ENCODE data around the gene ARHGAP10.

Gene ARHGAP10

GRCh38 chr4:147866532-147867271 lies 134.8 kb downstream of the ARHGAP10 start:
- no peaks in the 10 kb centered on the region for H3K36me3 ChIP-seq
- peak; percentile 79 for TF ChIP-seq CTCF (IDR thresholded peaks at IDR 0.05)
- H3K9me3 ChIP-seq: no peaks in the 10 kb centered on the region
- H3K27ac ChIP-seq: no peak overlapping the region
- H3K27me3 ChIP-seq: no peaks in the 10 kb centered on the region
- no peaks in the 10 kb centered on the region for H3K4me1 ChIP-seq (ENCODE audit: control insufficient read depth in 1 of 2, insufficient read depth in 1 of 2, low read depth in 1 of 2, low read length in 1 of 2)
- H3K4me3 ChIP-seq (ENCODE audit: low read depth in 1 of 2, low read length in 1 of 2): no peak overlapping the region

- no peaks in the 10 kb centered on the region for H3K4me1 ChIP-seq (ENCODE audit: control insufficient read depth in 1 of 2, insufficient read depth in 1 of 2, low read depth in 1 of 2, low read length in 1 of 2)
- no peaks in the 10 kb centered on the region for H3K36me3 ChIP-seq
- H3K9me3 ChIP-seq: no peaks in the 10 kb centered on the region
- H3K4me3 ChIP-seq (ENCODE audit: low read depth in 1 of 2, low read length in 1 of 2): no peak overlapping the region
- H3K27me3 ChIP-seq: no peaks in the 10 kb centered on the region
- H3K27ac ChIP-seq: no peak overlapping the region
- TF ChIP-seq CTCF (IDR thresholded peaks at IDR 0.05): no peak
Measured at GRCh38 chr4:147874109-147874508, 142.2 kb downstream of the ARHGAP10 start.

- Histone ChIP-seq H3K27ac (no peak overlapping the region), H3K27me3 (no peaks in the 10 kb centered on the region), H3K4me1 (ENCODE audit: control insufficient read depth in 1 of 2, insufficient read depth in 1 of 2, low read depth in 1 of 2, low read length in 1 of 2) (no peaks in the 10 kb centered on the region), H3K9me3 (no peaks in the 10 kb centered on the region), H3K4me3 (ENCODE audit: low read depth in 1 of 2, low read length in 1 of 2) (no peak overlapping the region), H3K36me3 (no peaks in the 10 kb centered on the region)
- no peak for TF ChIP-seq CTCF (IDR thresholded peaks at IDR 0.05)
Measured at GRCh38 chr4:147877308-147877771, 145.5 kb downstream of the ARHGAP10 start.

- Histone ChIP-seq H3K27me3 (no peaks in the 10 kb centered on the region), H3K9me3 (no peaks in the 10 kb centered on the region), H3K4me1 (ENCODE audit: control insufficient read depth in 1 of 2, insufficient read depth in 1 of 2, low read depth in 1 of 2, low read length in 1 of 2) (no peaks in the 10 kb centered on the region), H3K4me3 (ENCODE audit: low read depth in 1 of 2, low read length in 1 of 2) (no peak overlapping the region), H3K27ac (no peak overlapping the region), H3K36me3 (no peaks in the 10 kb centered on the region)
- TF ChIP-seq CTCF (IDR thresholded peaks at IDR 0.05): no peak
Measured at GRCh38 chr4:147879676-147880075, 147.8 kb downstream of the ARHGAP10 start.

GRCh38 chr4:147880511-147880910 lies 148.6 kb downstream of the ARHGAP10 start:
- no peak for TF ChIP-seq CTCF (IDR thresholded peaks at IDR 0.05)
- no peaks in the 10 kb centered on the region for H3K9me3 ChIP-seq

More at GRCh38 chr4:147880511-147880910, 148.6 kb downstream of the ARHGAP10 start:
- no peaks in the 10 kb centered on the region for H3K36me3 ChIP-seq
- H3K27ac ChIP-seq: no peak overlapping the region
- H3K4me1 ChIP-seq (ENCODE audit: control insufficient read depth in 1 of 2, insufficient read depth in 1 of 2, low read depth in 1 of 2, low read length in 1 of 2): no peaks in the 10 kb centered on the region
- no peak overlapping the region for H3K4me3 ChIP-seq (ENCODE audit: low read depth in 1 of 2, low read length in 1 of 2)
- H3K27me3 ChIP-seq: no peaks in the 10 kb centered on the region

Data from neutrophil (primary cell).